A673 (cell line): ENCODE measurements around the gene OPN1SW. TPM values are rescaled to one million over a fixed set of nuclear protein-coding genes. Genes with fewer than 3 reads are reported as not detected.

ENCODE experiments used
- BruUV-seq: library from RNA; stranded (reverse); fragments of 400-500 nt; replicated peaks from 2 replicates; lab custom pipeline; 2021; lab: Mats Ljungman, UMichigan
- CTCF ChIA-PET: fragments of 300-600 bp; sonication (Branson Sonifier 250); formaldehyde crosslinking; loops from one replicate; lab custom pipeline; 2022; ENCODE audit warnings: antibody characterized with exemption; lab: Charles Lee
- POLR2A ChIA-PET: fragments of 300-600 bp; sonication (Branson Sonifier 250); formaldehyde crosslinking; loops from one replicate; lab custom pipeline; 2022; ENCODE audit warnings: antibody characterized with exemption; ENCODE audit not compliant: low non-redundant PET; lab: Charles Lee
- DNase-seq: peaks from one replicate; pipeline ENCODE4 v3.0.0-alpha.2; 2015; ENCODE audit warnings: low spot score
- H3K27ac ChIP-seq: fragments of 200-600 bp; sonication (generic); 2 replicates; pipeline ENCODE4 v1.5.1; 2016; ENCODE audit warnings: mixed run types, low read depth, mild to moderate bottlenecking, mixed read lengths, antibody characterized with exemption, low read length; ENCODE audit not compliant: poor library complexity, severe bottlenecking
- H3K27me3 ChIP-seq: fragments of 200-600 bp; sonication (generic); replicated peaks from 2 replicates; pipeline ENCODE4 v1.6.1; 2017; ENCODE audit warnings: mixed run types, low read depth, mild to moderate bottlenecking, mixed read lengths, antibody characterized with exemption, low read length; ENCODE audit not compliant: insufficient read depth, poor library complexity
- H3K36me3 ChIP-seq: fragments of 200-600 bp; sonication (generic); 2 replicates; pipeline ENCODE4 v1.6.1; 2016; ENCODE audit warnings: mixed run types, mild to moderate bottlenecking, mixed read lengths, antibody characterized with exemption, low read length; ENCODE audit not compliant: insufficient read depth, poor library complexity, severe bottlenecking
- H3K4me1 ChIP-seq: fragments of 200-600 bp; sonication (generic); 2 replicates; pipeline ENCODE4 v1.6.1; 2017; ENCODE audit warnings: mixed run types, mild to moderate bottlenecking, mixed read lengths, antibody characterized with exemption, low read length; ENCODE audit not compliant: insufficient read depth, poor library complexity, severe bottlenecking
- H3K4me3 ChIP-seq: fragments of 200-600 bp; sonication (generic); 2 replicates; pipeline ENCODE4 v1.5.1; 2016; ENCODE audit warnings: low read depth, mixed run types, mild to moderate bottlenecking, mixed read lengths, low read length; ENCODE audit not compliant: poor library complexity, severe bottlenecking
- H3K9me3 ChIP-seq: fragments of 200-600 bp; sonication (generic); 2 replicates; pipeline ENCODE4 v1.6.1; 2016; ENCODE audit warnings: mixed run types, low read depth, mild to moderate bottlenecking, mixed read lengths, antibody characterized with exemption, low read length; ENCODE audit not compliant: poor library complexity, severe bottlenecking
- CTCF ChIP-seq: fragments of 300-800, 200-600 bp; sonication (generic); conservative IDR thresholded peaks from 2 replicates; pipeline ENCODE4 v1.5.1; 2017; ENCODE audit warnings: low read depth, mild to moderate bottlenecking, antibody characterized with exemption, low read length, moderate library complexity, mixed read lengths
- EZH2 ChIP-seq: fragments of 200-600 bp; sonication (generic); IDR thresholded peaks from 2 replicates; pipeline ENCODE4 v1.6.1; 2017; ENCODE audit warnings: borderline replicate concordance, low read depth, mild to moderate bottlenecking, mixed read lengths, antibody characterized with exemption, low read length; ENCODE audit not compliant: poor library complexity, severe bottlenecking
- intact Hi-C: fragments of 100-400 bp; cut with micrococcal nuclease; formaldehyde crosslinking; loops from one replicate; pipeline ENCODE4 v1.10.0; 2022; ENCODE audit not compliant: unreplicated experiment
- total RNA-seq: library from RNA; stranded (reverse); gene quantifications from 2 replicates; pipeline ENCODE4 v1.2.3, GENCODE V29; 2021

OPN1SW gene
- total RNA-seq, 1 experiment from 2014 or later: not detected

GRCh38 chr7:128785738-128786137 lies 10.1 kb upstream of the OPN1SW start:
- CTCF ChIA-PET: no interaction called here
- Histone ChIP-seq H3K9me3 (no peaks in the 10 kb centered on the region), H3K27ac (no peak overlapping the region), H3K4me1 (no peaks in the 10 kb centered on the region), H3K36me3 (no peaks in the 10 kb centered on the region), H3K27me3 (peaks cover 11% of the 10 kb centered on the region), H3K4me3 (no peak overlapping the region)
- POLR2A ChIA-PET: no interaction called here
- no peak for DNase-seq
- intact Hi-C loops: no loop called here
- no peak for TF ChIP-seq CTCF
- no peak for TF ChIP-seq EZH2
- no TSS peak for BruUV-seq

- TF ChIP-seq EZH2: no peak
- TF ChIP-seq CTCF: no peak
- Histone ChIP-seq H3K27ac (no peak overlapping the region), H3K4me3 (no peak overlapping the region), H3K36me3 (no peaks in the 10 kb centered on the region), H3K9me3 (no peaks in the 10 kb centered on the region), H3K4me1 (no peaks in the 10 kb centered on the region), H3K27me3 (peaks cover 5% of the 10 kb centered on the region)
- CTCF ChIA-PET: no interaction called here
- peak; percentile 66 for DNase-seq
- POLR2A ChIA-PET: no interaction called here
- BruUV-seq: no TSS peak
- intact Hi-C loops: no loop called here
These were observed 7.7 kb upstream of the OPN1SW start for GRCh38 chr7:128783143-128783861.

GRCh38 chr7:128781851-128782250 lies 6.3 kb upstream of the OPN1SW start:
- peaks cover 10% of the 10 kb centered on the region for H3K9me3 ChIP-seq
- no peak for DNase-seq
- ChIA-PET POLR2A (no interaction called here), CTCF (no interaction called here)
- no peaks in the 10 kb centered on the region for H3K27me3 ChIP-seq
- no peaks in the 10 kb centered on the region for H3K36me3 ChIP-seq
- H3K4me3 ChIP-seq: no peak overlapping the region
- no peak for TF ChIP-seq EZH2
- no peak for TF ChIP-seq CTCF
- no TSS peak for BruUV-seq
- intact Hi-C loops: no loop called here
- H3K4me1 ChIP-seq: no peaks in the 10 kb centered on the region
- no peak overlapping the region for H3K27ac ChIP-seq
